ENCODE measurements around the gene IPO9. TPM values are rescaled to one million over a fixed set of nuclear protein-coding genes. Genes with fewer than 3 reads are reported as not detected.

The IPO9 gene
- total and polyA plus RNA-seq, 2 experiments from 2014 or later = 47.6 to 87.4 TPM

GRCh38 chr1:201820413-201820812 is 8.5 kb upstream of the IPO9 start:
- H4K20me1 ChIP-seq (replicated peaks; ENCODE audit: insufficient read depth) = no peaks in the 10 kb centered on the region; the same call in 1 of the 2 replicates
- H3K36me3 ChIP-seq (ENCODE audit: insufficient read depth) = peaks cover 24% of the 10 kb centered on the region; the same call in 1 of the 2 replicates

DNA sequence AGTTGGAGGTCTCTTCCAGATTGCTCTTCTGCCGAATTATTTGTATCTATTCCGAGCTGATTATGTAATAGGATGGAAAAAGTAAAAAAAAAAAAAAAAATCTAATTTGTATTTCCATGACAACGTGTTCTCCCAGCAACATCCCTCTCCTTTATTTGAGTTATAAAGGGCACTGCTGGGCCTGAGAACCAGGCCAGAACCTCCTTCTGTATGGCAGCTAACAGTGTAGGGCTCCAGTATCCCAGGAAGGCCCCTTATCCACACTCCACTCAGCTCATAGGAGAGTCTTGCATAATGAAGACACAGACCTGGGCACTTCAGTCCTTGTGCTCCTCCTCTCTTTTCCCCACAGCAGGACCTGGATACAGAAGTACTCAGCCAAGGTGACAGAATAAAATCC is 3.7 kb upstream of the IPO9 start:
- no peak overlapping the region for H3K27ac ChIP-seq (ENCODE audit: low read depth)
- Mint-ChIP-seq H3K36me3 (ENCODE audit: low read depth) (peaks cover 21% of the 10 kb centered on the region), H3K4me1 (peaks cover 24% of the 10 kb centered on the region), H3K9me3 (no peaks in the 10 kb centered on the region; the same call in 1 of the 3 replicates), H3K4me3 (no peak overlapping the region), H3K27me3 (ENCODE audit: insufficient read depth, low read depth, poor library complexity) (peaks cover 5% of the 10 kb centered on the region), H3K27ac (no peak overlapping the region)
- no peak overlapping the region for H3K4me2 ChIP-seq
- H4K20me1 ChIP-seq (replicated peaks; ENCODE audit: insufficient read depth) = no peaks in the 10 kb centered on the region; the same call in 1 of the 2 replicates
- H2AFZ ChIP-seq = no peak overlapping the region
- H3K9me2 ChIP-seq (ENCODE audit: insufficient read depth) = 0 out of 2 replicates have a peak, but pooled peaks cover 3% of the 10 kb centered on the region
- H3K4me1 ChIP-seq (ENCODE audit: insufficient read depth) = peaks cover 10% of the 10 kb centered on the region
- H3K27me3 ChIP-seq (ENCODE audit: insufficient read depth) = no peaks in the 10 kb centered on the region
- ATAC-seq = no peak
- no peak overlapping the region for H3K4me3 ChIP-seq
- DNase-seq (ENCODE audit: low spot score) = no peak
- no peaks in the 10 kb centered on the region for H3K36me3 ChIP-seq (ENCODE audit: insufficient read depth)
- peaks cover 15% of the 10 kb centered on the region for H3K79me2 ChIP-seq (replicated peaks; ENCODE audit: insufficient read depth)
- TF ChIP-seq, protein P1, sequence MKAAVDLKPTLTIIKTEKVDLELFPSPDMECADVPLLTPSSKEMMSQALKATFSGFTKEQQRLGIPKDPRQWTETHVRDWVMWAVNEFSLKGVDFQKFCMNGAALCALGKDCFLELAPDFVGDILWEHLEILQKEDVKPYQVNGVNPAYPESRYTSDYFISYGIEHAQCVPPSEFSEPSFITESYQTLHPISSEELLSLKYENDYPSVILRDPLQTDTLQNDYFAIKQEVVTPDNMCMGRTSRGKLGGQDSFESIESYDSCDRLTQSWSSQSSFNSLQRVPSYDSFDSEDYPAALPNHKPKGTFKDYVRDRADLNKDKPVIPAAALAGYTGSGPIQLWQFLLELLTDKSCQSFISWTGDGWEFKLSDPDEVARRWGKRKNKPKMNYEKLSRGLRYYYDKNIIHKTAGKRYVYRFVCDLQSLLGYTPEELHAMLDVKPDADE (IDR thresholded peaks at IDR 0.05) = no peak
- TF ChIP-seq POLR2AphosphoS5 (IDR thresholded peaks at IDR 0.05; ENCODE audit: low read depth) (no peak), CREB1 (CRISPR knock-in tag; IDR thresholded peaks at IDR 0.05; ENCODE audit: low read depth) (no peak), JUNB (IDR thresholded peaks at IDR 0.05; ENCODE audit: unreplicated experiment) (no peak), EZH2phosphoT487 (IDR thresholded peaks at IDR 0.05; ENCODE audit: unreplicated experiment) (no peak), ZNF114 (CRISPR knock-in tag; IDR thresholded peaks at IDR 0.05) (no peak), CTCF (conservative IDR thresholded peaks at IDR 0.05; ENCODE audit: low read depth in 2 of 2) (no peak), EZH2 (IDR thresholded peaks at IDR 0.05; ENCODE audit: low read depth, unreplicated experiment) (no peak), STAT1 (IDR thresholded peaks at IDR 0.05; ENCODE audit: unreplicated experiment) (no peak)
- TF ChIP-seq, protein P2, sequence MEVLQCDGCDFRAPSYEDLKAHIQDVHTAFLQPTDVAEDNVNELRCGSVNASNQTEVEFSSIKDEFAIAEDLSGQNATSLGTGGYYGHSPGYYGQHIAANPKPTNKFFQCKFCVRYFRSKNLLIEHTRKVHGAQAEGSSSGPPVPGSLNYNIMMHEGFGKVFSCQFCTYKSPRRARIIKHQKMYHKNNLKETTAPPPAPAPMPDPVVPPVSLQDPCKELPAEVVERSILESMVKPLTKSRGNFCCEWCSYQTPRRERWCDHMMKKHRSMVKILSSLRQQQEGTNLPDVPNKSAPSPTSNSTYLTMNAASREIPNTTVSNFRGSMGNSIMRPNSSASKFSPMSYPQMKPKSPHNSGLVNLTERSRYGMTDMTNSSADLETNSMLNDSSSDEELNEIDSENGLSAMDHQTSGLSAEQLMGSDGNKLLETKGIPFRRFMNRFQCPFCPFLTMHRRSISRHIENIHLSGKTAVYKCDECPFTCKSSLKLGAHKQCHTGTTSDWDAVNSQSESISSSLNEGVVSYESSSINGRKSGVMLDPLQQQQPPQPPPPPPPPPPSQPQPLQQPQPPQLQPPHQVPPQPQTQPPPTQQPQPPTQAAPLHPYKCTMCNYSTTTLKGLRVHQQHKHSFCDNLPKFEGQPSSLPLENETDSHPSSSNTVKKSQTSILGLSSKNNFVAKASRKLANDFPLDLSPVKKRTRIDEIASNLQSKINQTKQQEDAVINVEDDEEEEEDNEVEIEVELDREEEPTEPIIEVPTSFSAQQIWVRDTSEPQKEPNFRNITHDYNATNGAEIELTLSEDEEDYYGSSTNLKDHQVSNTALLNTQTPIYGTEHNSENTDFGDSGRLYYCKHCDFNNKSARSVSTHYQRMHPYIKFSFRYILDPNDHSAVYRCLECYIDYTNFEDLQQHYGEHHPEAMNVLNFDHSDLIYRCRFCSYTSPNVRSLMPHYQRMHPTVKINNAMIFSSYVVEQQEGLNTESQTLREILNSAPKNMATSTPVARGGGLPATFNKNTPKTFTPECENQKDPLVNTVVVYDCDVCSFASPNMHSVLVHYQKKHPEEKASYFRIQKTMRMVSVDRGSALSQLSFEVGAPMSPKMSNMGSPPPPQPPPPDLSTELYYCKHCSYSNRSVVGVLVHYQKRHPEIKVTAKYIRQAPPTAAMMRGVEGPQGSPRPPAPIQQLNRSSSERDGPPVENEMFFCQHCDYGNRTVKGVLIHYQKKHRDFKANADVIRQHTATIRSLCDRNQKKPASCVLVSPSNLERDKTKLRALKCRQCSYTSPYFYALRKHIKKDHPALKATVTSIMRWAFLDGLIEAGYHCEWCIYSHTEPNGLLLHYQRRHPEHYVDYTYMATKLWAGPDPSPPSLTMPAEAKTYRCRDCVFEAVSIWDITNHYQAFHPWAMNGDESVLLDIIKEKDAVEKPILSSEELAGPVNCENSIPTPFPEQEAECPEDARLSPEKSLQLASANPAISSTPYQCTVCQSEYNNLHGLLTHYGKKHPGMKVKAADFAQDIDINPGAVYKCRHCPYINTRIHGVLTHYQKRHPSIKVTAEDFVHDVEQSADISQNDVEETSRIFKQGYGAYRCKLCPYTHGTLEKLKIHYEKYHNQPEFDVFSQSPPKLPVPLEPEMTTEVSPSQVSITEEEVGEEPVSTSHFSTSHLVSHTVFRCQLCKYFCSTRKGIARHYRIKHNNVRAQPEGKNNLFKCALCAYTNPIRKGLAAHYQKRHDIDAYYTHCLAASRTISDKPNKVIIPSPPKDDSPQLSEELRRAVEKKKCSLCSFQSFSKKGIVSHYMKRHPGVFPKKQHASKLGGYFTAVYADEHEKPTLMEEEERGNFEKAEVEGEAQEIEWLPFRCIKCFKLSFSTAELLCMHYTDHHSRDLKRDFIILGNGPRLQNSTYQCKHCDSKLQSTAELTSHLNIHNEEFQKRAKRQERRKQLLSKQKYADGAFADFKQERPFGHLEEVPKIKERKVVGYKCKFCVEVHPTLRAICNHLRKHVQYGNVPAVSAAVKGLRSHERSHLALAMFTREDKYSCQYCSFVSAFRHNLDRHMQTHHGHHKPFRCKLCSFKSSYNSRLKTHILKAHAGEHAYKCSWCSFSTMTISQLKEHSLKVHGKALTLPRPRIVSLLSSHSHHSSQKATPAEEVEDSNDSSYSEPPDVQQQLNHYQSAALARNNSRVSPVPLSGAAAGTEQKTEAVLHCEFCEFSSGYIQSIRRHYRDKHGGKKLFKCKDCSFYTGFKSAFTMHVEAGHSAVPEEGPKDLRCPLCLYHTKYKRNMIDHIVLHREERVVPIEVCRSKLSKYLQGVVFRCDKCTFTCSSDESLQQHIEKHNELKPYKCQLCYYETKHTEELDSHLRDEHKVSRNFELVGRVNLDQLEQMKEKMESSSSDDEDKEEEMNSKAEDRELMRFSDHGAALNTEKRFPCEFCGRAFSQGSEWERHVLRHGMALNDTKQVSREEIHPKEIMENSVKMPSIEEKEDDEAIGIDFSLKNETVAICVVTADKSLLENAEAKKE (CRISPR knock-in tag; IDR thresholded peaks at IDR 0.05) = no peak
- H3F3A ChIP-seq (replicated peaks; ENCODE audit: low read depth) = peaks cover 5% of the 10 kb centered on the region; the same call in 1 of the 2 replicates

More at GRCh38 chr1:201820413-201820812, 8.5 kb upstream of the IPO9 start:
- no peak overlapping the region for H3K4me3 ChIP-seq
- DNase-seq (ENCODE audit: low spot score) (no peak), ATAC-seq (no peak)
- H3F3A ChIP-seq (replicated peaks; ENCODE audit: low read depth) = no peaks in the 10 kb centered on the region
- H3K27ac Mint-ChIP-seq = no peak overlapping the region
- H3K36me3 Mint-ChIP-seq (ENCODE audit: low read depth) = peaks cover 58% of the 10 kb centered on the region
- H3K4me2 ChIP-seq = no peak overlapping the region
- H3K27me3 Mint-ChIP-seq (ENCODE audit: insufficient read depth, low read depth, poor library complexity) = peaks cover 5% of the 10 kb centered on the region
- no peak overlapping the region for H3K27ac ChIP-seq (ENCODE audit: low read depth)
- no peaks in the 10 kb centered on the region for H3K4me1 Mint-ChIP-seq
- no peaks in the 10 kb centered on the region; the same call in 2 of the 3 replicates for H3K9me3 Mint-ChIP-seq
- no peak overlapping the region for H2AFZ ChIP-seq
- H3K9me2 ChIP-seq (ENCODE audit: insufficient read depth) = no peaks in the 10 kb centered on the region
- no peak for TF ChIP-seq NANOG (IDR thresholded peaks at IDR 0.05; ENCODE audit: borderline replicate concordance)
- no peak overlapping the region for H3K4me3 Mint-ChIP-seq
- H3K27me3 ChIP-seq (ENCODE audit: insufficient read depth) = no peaks in the 10 kb centered on the region
- H3K79me2 ChIP-seq (replicated peaks; ENCODE audit: insufficient read depth) = no peaks in the 10 kb centered on the region
- H3K4me1 ChIP-seq (ENCODE audit: insufficient read depth) = no peaks in the 10 kb centered on the region

Data from GM23338 (cell line).